Esophagus squamous epithelium (tissue), 5 donors: ENCODE data around the gene HSH2D. TPM values are rescaled to one million over a fixed set of nuclear protein-coding genes. Genes with fewer than 3 reads are reported as not detected.

Source experiments
- DNase-seq: peaks from one replicate; lab custom pipeline; 2025; lab: John Stamatoyannopoulos, UW
- H3K27ac ChIP-seq, 4 donors: fragments of 200-600 bp; sonication (generic); one replicate each; pipeline ENCODE4 v1.5.1; 2016 to 2019; ENCODE audit warnings: mild to moderate bottlenecking in 1 of 4
- H3K27me3 ChIP-seq, 4 donors: fragments of 200-600 bp; sonication (generic); 1 replicate in 3 of 4; 2 replicates in 1 of 4; pipeline versions ENCODE4 v1.5.1 to v1.6.0; 2017 to 2021; ENCODE audit warnings: antibody characterized with exemption in 1 of 4
- H3K36me3 ChIP-seq, 3 donors: fragments of 200-600 bp; sonication (generic); one replicate each; pipeline ENCODE4 v1.5.1; 2016 to 2019
- H3K4me1 ChIP-seq, 3 donors: fragments of 200-600 bp; sonication (generic); one replicate each; pipeline ENCODE4 v1.5.1; 2017 to 2019
- H3K4me3 ChIP-seq, 4 donors: fragments of 200-600 bp; sonication (generic); 1 replicate in 3 of 4; 2 replicates in 1 of 4; pipeline ENCODE4 v1.5.1; 2016 to 2019; ENCODE audit warnings: mild to moderate bottlenecking in 2 of 4, moderate library complexity in 1 of 4
- H3K9me3 ChIP-seq, 3 donors: fragments of 200-600 bp; sonication (generic); one replicate each; pipeline ENCODE4 v1.5.1; 2016 to 2019
- POLR2A ChIP-seq, 4 donors: fragments of 450-650 bp; IDR thresholded peaks; one replicate each; pipeline ENCODE4 v1.6.1; 2017; ENCODE audit warnings: antibody characterized with exemption in 4 of 4, mild to moderate bottlenecking in 4 of 4, moderate library complexity in 3 of 4
- WGBS, 2 donors: methylation state at CpG; one replicate each; pipeline ENCODE4 v1.1.5; 2018; 5-methylcytosine and 5-hydroxymethylcytosine counted together
- intact Hi-C: fragments of 100-400 bp; cut with DNase I; formaldehyde crosslinking; loops from one replicate; pipeline ENCODE4 v1.15.0; 2022
- total RNA-seq, 4 donors: library from RNA; depleted of rRNA; stranded (reverse); fragments of >200 nt; gene quantifications; one replicate each; pipeline ENCODE4 v1.1.0, GENCODE V29; 2016
- TF ChIP-seq, protein P1 (sequence below), 6 experiments: fragments of 450-650 bp in 4 of 6; fragments of 200-600 bp in 2 of 6; sonication (generic) in 2 of 6; IDR thresholded peaks; one replicate each; pipeline ENCODE4 v1.5.1; 2016 to 2019; ENCODE audit warnings: antibody characterized with exemption in 6 of 6, mild to moderate bottlenecking in 4 of 6, moderate library complexity in 4 of 6
- donor health status: DM: yes; HTN: yes; CAD: no.

Gene HSH2D
- total RNA-seq, 4 donors from 2014 or later = 0.31 to 1.1 (median 0.41) TPM; not detected in 1

DNA sequence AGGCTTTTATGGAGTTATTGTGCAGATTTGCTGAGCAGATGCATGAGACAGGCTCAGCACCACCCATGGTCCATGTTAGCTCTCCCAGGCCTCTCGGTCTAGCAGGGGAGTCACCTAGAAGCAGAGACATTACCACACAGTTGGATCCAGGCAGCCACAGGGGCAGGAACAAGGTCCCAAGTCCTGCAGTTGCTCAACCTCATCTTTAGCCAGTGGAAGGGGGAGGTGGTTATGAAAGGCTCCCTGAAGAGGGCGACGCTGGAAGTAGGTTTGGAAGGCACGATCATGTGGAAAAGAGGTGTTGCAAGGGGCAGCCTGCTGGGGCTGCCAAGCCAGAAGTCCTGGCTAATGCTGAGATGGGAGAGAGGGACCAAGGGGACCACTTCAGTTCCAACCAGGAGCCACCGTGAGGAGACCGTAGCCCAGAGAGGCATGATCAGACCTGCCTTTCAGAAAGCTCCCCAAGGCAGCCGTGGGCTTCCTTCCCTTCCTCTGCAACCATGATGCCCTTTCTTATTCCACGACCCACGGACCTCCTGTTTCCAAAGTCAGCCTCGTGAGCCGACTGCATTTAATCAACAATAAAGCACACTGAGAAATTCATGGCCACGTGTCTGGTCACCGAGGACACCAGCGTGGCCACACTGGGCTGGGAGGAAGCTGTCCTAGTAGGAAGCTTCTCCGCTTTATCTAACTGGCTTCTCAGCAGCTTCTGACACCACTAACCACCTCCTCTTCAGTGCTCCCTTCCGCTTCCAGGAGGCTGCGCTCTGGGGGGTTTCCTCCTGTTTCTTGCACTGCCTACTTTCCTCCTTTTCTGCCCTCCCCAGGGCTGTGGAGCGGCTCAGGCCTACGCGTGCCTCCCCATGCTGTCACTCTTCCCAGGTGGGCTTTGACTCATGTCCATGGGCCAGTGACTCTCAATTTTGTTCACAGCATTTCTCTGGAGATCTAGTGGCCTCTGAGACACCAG is 56.8 kb downstream of the HSH2D start:
- 58 to 81% methylated on average over 11 to 18 of the region's 20 CpGs for WGBS, 2 donors
- Histone ChIP-seq H3K36me3 (peaks cover 12 to 51% (median 14%) of the 10 kb centered on the region in 3 donors), H3K4me3 (no peak overlapping the region), H3K27ac (peak overlapping the region in 2 of 4 donors; percentile 29 to 55), H3K9me3 (no peaks in the 10 kb centered on the region), H3K27me3 (no peaks in the 10 kb centered on the region), H3K4me1 (peaks cover 16 to 44% (median 21%) of the 10 kb centered on the region in 3 donors)
- TF ChIP-seq POLR2A (IDR thresholded peaks at IDR 0.05) = no peak
- TF ChIP-seq, protein P1, sequence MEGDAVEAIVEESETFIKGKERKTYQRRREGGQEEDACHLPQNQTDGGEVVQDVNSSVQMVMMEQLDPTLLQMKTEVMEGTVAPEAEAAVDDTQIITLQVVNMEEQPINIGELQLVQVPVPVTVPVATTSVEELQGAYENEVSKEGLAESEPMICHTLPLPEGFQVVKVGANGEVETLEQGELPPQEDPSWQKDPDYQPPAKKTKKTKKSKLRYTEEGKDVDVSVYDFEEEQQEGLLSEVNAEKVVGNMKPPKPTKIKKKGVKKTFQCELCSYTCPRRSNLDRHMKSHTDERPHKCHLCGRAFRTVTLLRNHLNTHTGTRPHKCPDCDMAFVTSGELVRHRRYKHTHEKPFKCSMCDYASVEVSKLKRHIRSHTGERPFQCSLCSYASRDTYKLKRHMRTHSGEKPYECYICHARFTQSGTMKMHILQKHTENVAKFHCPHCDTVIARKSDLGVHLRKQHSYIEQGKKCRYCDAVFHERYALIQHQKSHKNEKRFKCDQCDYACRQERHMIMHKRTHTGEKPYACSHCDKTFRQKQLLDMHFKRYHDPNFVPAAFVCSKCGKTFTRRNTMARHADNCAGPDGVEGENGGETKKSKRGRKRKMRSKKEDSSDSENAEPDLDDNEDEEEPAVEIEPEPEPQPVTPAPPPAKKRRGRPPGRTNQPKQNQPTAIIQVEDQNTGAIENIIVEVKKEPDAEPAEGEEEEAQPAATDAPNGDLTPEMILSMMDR (IDR thresholded peaks at IDR 0.05) = no peak
- intact Hi-C loops = no loop called here
- DNase-seq = no peak

DNA sequence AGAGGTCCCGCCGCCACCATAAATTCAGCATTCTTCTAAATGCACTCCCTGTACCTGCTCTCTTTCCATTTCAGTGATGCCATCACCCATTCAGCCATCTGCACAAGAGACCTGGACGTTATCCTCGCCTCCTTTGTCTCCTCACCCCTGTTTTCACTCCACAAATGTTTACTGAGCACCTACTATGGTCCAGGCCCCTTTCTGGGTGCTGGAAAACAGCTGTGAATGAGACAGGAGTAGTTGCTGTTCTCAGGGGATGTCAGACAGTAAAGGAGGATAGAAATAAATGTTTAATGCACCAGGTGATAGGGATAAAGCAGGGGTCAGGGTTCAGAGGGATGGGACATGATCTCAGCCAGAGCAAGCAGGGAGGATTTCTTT is 57.5 kb downstream of the HSH2D start:
- H3K27ac ChIP-seq = no peak overlapping the region
- TF ChIP-seq, protein P1 (IDR thresholded peaks at IDR 0.05) = no peak
- TF ChIP-seq POLR2A (IDR thresholded peaks at IDR 0.05) = no peak
- no peak overlapping the region for H3K4me3 ChIP-seq
- intact Hi-C loops = no loop called here
- no peak for DNase-seq
- H3K27me3 ChIP-seq = no peaks in the 10 kb centered on the region
- 94 to 95% methylated on average over 2 to 4 of the region's 4 CpGs for WGBS, 2 donors
- H3K36me3 ChIP-seq = peaks cover 14 to 57% (median 14%) of the 10 kb centered on the region in 3 donors
- no peaks in the 10 kb centered on the region for H3K9me3 ChIP-seq
- H3K4me1 ChIP-seq = peaks cover 16 to 50% (median 21%) of the 10 kb centered on the region in 3 donors

DNA sequence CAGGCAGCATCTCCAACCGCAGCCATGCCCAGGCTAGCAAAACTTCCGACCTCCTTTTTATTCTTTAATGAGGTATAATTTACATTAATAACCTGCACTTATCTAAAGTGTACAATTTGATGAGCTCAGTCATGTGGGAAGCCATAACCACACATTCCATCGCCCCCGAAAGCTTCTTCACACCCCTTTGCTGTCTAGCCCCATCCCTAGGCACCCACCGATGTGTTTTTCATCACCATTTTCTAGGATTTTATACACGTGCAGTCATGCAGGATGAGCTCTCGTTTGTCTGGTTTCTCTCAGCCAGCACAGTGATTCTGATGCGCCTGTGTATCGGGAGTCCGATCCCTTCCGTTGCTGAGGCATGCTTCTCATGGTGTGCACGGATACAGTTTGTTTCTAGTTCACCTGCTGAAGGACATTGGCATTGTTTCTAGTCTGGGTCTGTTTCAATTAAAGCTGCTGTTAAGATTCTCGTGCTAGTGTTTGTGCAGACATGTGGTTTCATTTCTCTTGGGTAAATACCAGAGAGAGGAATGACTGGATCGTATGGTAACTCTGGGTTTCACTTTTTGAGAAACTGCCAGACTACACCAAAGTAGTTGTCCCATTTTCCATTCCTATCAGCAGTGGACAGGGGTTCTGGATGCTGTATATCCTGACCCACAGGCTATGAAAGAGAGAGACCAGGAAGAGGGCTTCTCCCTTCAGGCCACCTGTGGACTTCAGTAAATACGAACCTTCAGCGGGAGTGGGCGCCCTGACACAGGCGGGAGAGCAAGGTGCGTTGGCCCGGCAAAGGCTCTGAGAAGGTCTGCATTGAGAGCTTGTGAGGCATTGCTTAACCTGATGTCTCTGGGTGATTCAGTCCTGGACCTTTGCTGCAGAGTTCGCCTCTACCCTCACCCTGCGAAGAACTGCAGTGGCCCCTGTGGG is 59.1 kb downstream of the HSH2D start:
- Histone ChIP-seq H3K9me3 (no peaks in the 10 kb centered on the region), H3K27me3 (no peaks in the 10 kb centered on the region), H3K27ac (no peak overlapping the region), H3K4me1 (peaks cover 15 to 37% (median 16%) of the 10 kb centered on the region in 3 donors), H3K36me3 (peaks cover 14 to 73% (median 22%) of the 10 kb centered on the region in 3 donors), H3K4me3 (no peak overlapping the region)
- 73 to 86% methylated on average over 22 of the region's 22 CpGs for WGBS, 2 donors
- TF ChIP-seq POLR2A (IDR thresholded peaks at IDR 0.05) = no peak
- TF ChIP-seq, protein P1 (IDR thresholded peaks at IDR 0.05) = no peak
- DNase-seq = no peak
- intact Hi-C loops = no loop called here

DNA sequence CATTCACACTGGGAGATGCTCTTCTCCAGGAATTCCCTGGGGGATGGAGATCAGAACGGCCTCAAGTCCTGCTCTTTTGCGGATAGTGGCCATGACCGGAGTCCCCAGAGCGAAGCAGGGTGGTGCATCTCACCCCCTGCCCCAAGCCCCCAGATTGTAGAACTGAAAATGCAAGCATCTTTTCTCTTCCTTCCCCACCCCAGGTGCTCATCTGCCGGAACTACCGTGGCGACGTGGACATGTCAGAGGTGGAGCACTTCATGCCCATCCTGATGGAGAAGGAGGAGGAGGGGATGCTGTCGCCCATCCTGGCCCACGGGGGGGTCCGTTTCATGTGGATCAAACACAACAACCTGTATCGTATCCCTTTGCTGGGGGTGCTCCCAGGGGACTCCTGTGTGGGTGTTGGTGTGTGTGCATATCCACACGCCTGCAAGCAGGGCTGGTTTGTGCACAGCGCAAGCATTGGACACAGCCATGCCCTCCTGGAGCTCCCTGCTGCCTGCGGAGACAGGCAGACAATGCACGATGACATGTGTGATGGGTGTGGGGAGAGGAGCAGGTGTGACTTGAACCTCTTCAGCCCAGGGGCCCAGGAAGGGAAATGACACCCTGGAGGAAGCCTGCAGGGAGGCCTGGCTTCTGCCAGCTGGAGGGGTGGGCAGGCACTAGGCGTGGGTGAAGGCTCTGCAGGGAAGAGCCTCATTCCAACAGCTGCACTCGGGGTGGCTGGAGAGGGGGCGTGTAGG is 59.9 kb downstream of the HSH2D start:
- DNase-seq = no peak
- Histone ChIP-seq H3K36me3 (peaks cover 19 to 82% (median 23%) of the 10 kb centered on the region in 3 donors), H3K4me3 (no peak overlapping the region), H3K27ac (no peak overlapping the region), H3K9me3 (no peaks in the 10 kb centered on the region), H3K27me3 (no peaks in the 10 kb centered on the region), H3K4me1 (peaks cover 13 to 32% (median 15%) of the 10 kb centered on the region in 3 donors)
- WGBS, 2 donors = 76 to 93% methylated on average over 4 to 6 of the region's 19 CpGs
- intact Hi-C loops = no loop called here
- TF ChIP-seq POLR2A (IDR thresholded peaks at IDR 0.05) = no peak
- TF ChIP-seq, protein P1 (IDR thresholded peaks at IDR 0.05) = no peak
